OCI-LY7 (cell line): ENCODE results near the gene MYCBPAP. TPM values are rescaled to one million over a fixed set of nuclear protein-coding genes. Genes with fewer than 3 reads are reported as not detected.

Experiments used
- BruUV-seq: library from RNA; stranded (reverse); fragments of 400-500 nt; replicated peaks from 2 replicates; lab custom pipeline; 2021; lab: Mats Ljungman, UMichigan
- CTCF ChIA-PET: fragments of 300-600 bp; sonication (Branson Sonifier 250); formaldehyde crosslinking; loops from one replicate; lab custom pipeline; 2022; ENCODE audit warnings: antibody characterized with exemption; ENCODE audit not compliant: unreplicated experiment; lab: Charles Lee
- POLR2A ChIA-PET: fragments of 300-600 bp; sonication (Branson Sonifier 250); formaldehyde crosslinking; loops from one replicate; lab custom pipeline; 2022; ENCODE audit warnings: antibody characterized with exemption; lab: Charles Lee
- DNase-seq: peaks from one replicate; pipeline ENCODE4 v3.0.0-alpha.2; 2015; ENCODE audit warnings: low spot score
- H2AFZ ChIP-seq: fragments of 200-600 bp; sonication (generic), shearing (Covaris generic); 2 replicates; pipeline ENCODE4 v1.6.1; 2014; ENCODE audit warnings: mild to moderate bottlenecking, antibody characterized with exemption, low read length, moderate library complexity
- H3K27ac ChIP-seq: fragments of 200-600 bp; sonication (generic); 2 replicates; pipeline ENCODE4 v1.5.1; 2014; ENCODE audit warnings: mixed run types, low read depth, mild to moderate bottlenecking, moderate library complexity, low read length, inconsistent platforms; ENCODE audit not compliant: poor library complexity, severe bottlenecking
- H3K36me3 ChIP-seq: fragments of 200-600 bp; sonication (generic); 2 replicates; pipeline ENCODE4 v1.6.1; 2014; ENCODE audit warnings: mild to moderate bottlenecking, antibody characterized with exemption, low read length, moderate library complexity, mixed read lengths; ENCODE audit not compliant: insufficient read depth
- H3K4me1 ChIP-seq: fragments of 200-600 bp; sonication (generic); 2 replicates; pipeline ENCODE4 v1.5.1; 2014; ENCODE audit warnings: mild to moderate bottlenecking, low read length; ENCODE audit not compliant: insufficient read depth, poor library complexity, severe bottlenecking
- H3K4me2 ChIP-seq: fragments of 200-600 bp; sonication (generic); 2 replicates; pipeline ENCODE4 v1.6.1; 2014; ENCODE audit warnings: mild to moderate bottlenecking, low read length
- H3K4me3 ChIP-seq: fragments of 200-600 bp; sonication (generic); 2 replicates; pipeline ENCODE4 v1.5.1; 2014; ENCODE audit warnings: mild to moderate bottlenecking, low read depth, low read length; ENCODE audit not compliant: poor library complexity, severe bottlenecking
- H3K79me2 ChIP-seq: fragments of 200-600 bp; sonication (generic); 2 replicates; pipeline ENCODE4 v1.6.1; 2016; ENCODE audit warnings: low read depth, mild to moderate bottlenecking, low read length, moderate library complexity, mixed read lengths; ENCODE audit not compliant: insufficient read depth
- H3K9me2 ChIP-seq: fragments of 200-600 bp; sonication (generic); 2 replicates; pipeline ENCODE4 v1.6.1; 2016; ENCODE audit warnings: mild to moderate bottlenecking, low read length, mixed read lengths; ENCODE audit not compliant: insufficient read depth
- H3K9me3 ChIP-seq: fragments of 200-600 bp; sonication (generic); 2 replicates; pipeline ENCODE4 v1.6.1; 2014; ENCODE audit warnings: mild to moderate bottlenecking, mixed run types, low read length, mixed read lengths
- H4K20me1 ChIP-seq: fragments of 200-600 bp; sonication (generic); 2 replicates; pipeline ENCODE4 v1.6.1; 2014; ENCODE audit warnings: mild to moderate bottlenecking, antibody characterized with exemption, low read length, moderate library complexity, mixed read lengths; ENCODE audit not compliant: insufficient read depth
- EZH2phosphoT487 ChIP-seq: fragments of 200-600 bp; sonication (generic); IDR thresholded peaks from 2 replicates; pipeline ENCODE4 v1.6.1; 2018; ENCODE audit warnings: low read depth, borderline replicate concordance, mild to moderate bottlenecking, mixed run types, antibody characterized with exemption, low read length, moderate library complexity, mixed read lengths
- intact Hi-C: fragments of 100-400 bp; cut with micrococcal nuclease; formaldehyde crosslinking; loops from one replicate; pipeline ENCODE4 v1.10.0; 2022; ENCODE audit not compliant: unreplicated experiment
- total RNA-seq, 2 experiments: library from RNA; depleted of rRNA in 1 of 2; stranded (reverse); fragments of >200 nt in 1 of 2; shearing (Covaris generic) in 1 of 2; gene quantifications; 2 replicates each; pipeline ENCODE4 v1.2.3, GENCODE V29; 2014 to 2022
- TF ChIP-seq, protein P1 (sequence below): fragments of 200-600 bp; sonication (generic); conservative IDR thresholded peaks from 2 replicates; pipeline ENCODE4 v1.5.1; 2014; ENCODE audit warnings: mild to moderate bottlenecking, antibody characterized with exemption, low read length, moderate library complexity, mixed read lengths

MYCBPAP gene
- total RNA-seq, 2 experiments from 2014 or later: 5.0 to 6.8 TPM

DNA sequence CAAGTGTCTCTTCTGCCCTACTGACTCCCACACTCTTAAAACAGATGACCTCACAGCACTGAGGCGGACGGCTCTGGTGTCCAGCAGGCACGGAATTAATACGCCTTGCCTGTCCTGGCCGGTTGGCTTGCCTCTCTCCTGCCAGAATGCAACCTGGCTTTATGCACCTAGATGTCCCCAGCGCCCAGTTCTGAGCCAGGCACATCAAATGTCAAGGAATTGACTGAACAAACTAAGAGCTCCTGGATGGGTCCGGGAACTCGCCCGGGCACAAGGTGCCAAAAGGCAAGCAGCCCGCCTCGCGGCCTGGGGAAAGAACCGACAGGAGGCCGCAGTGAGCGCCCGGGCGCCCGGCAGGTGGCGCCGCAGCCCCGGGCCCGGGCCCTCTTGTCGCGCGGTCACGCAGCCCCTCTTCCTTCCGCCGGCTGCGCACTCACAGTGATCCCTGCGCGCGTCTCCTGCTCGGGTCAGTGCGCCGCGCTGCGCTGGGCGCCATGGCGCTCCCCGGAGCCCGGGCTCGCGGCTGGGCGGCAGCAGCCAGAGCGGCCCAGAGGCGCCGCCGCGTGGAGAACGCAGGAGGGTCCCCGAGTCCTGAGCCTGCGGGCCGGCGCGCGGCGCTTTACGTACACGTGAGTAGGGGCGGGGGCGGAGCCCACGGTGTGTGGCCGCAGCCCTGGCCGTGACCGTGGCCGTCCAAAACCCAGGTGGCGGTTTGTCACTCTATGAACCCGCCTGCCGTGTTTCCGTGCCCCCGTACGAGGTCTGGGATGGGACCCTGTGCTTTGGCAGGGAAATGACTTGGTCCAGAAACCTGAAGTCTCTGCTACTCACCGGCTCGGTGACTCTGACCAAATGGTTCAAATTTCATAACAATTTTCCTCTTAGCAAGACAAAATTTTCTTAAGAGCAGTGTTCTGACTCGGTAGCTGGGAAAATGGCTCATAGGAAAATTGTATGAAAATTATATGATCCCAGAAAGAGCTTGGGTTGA is 29.6 kb upstream of the MYCBPAP start, which contains the start of gene RSAD1:
RSAD1 (plus strand) TSS at position 470 of the 991 bp plus-strand sequence; CDS start at position 495, 25 bp downstream.
- peak within 1 kb of the TSS; percentile 99 for H2AFZ ChIP-seq
- H3K9me2 ChIP-seq: no peaks in the 10 kb centered on the region
- peak within 1 kb of the TSS; percentile 93 for H3K4me3 ChIP-seq
- peak; percentile 96 for DNase-seq
- H3K4me2 ChIP-seq: peak within 1 kb of the TSS; percentile 100
- no TSS peak for BruUV-seq
- H3K27ac ChIP-seq: peak within 1 kb of the TSS; percentile 70
- ChIA-PET CTCF (interaction anchor here (0.6 to 1.6 kb wide), 3 partner anchors 11 to 106 kb away, joined by 3 to 9 read pairs (median 7); partner anchors contain the start of gene LRRC59), POLR2A (interaction anchor here (0.6 to 1.4 kb wide), 5 partner anchors 52 to 142 kb away, joined by 3 to 6 read pairs (median 3); no protein-coding TSS in a partner anchor)
- peaks cover 18% of the 10 kb centered on the region; the same call in 1 of the 2 replicates for H3K36me3 ChIP-seq
- no peaks in the 10 kb centered on the region for H4K20me1 ChIP-seq
- H3K79me2 ChIP-seq: peaks cover 3% of the 10 kb centered on the region; the same call in 1 of the 2 replicates
- peaks cover 16% of the 10 kb centered on the region for H3K4me1 ChIP-seq
- TF ChIP-seq, protein P1, sequence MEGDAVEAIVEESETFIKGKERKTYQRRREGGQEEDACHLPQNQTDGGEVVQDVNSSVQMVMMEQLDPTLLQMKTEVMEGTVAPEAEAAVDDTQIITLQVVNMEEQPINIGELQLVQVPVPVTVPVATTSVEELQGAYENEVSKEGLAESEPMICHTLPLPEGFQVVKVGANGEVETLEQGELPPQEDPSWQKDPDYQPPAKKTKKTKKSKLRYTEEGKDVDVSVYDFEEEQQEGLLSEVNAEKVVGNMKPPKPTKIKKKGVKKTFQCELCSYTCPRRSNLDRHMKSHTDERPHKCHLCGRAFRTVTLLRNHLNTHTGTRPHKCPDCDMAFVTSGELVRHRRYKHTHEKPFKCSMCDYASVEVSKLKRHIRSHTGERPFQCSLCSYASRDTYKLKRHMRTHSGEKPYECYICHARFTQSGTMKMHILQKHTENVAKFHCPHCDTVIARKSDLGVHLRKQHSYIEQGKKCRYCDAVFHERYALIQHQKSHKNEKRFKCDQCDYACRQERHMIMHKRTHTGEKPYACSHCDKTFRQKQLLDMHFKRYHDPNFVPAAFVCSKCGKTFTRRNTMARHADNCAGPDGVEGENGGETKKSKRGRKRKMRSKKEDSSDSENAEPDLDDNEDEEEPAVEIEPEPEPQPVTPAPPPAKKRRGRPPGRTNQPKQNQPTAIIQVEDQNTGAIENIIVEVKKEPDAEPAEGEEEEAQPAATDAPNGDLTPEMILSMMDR: peak; percentile 87
- TF ChIP-seq EZH2phosphoT487: no peak
- intact Hi-C loops: loop anchor here (1.0 to 5.0 kb wide), 5 partner anchors 52 to 131 kb away; partner anchors contain the start of genes ACSF2, LRRC59 and XYLT2
- no peaks in the 10 kb centered on the region for H3K9me3 ChIP-seq

DNA sequence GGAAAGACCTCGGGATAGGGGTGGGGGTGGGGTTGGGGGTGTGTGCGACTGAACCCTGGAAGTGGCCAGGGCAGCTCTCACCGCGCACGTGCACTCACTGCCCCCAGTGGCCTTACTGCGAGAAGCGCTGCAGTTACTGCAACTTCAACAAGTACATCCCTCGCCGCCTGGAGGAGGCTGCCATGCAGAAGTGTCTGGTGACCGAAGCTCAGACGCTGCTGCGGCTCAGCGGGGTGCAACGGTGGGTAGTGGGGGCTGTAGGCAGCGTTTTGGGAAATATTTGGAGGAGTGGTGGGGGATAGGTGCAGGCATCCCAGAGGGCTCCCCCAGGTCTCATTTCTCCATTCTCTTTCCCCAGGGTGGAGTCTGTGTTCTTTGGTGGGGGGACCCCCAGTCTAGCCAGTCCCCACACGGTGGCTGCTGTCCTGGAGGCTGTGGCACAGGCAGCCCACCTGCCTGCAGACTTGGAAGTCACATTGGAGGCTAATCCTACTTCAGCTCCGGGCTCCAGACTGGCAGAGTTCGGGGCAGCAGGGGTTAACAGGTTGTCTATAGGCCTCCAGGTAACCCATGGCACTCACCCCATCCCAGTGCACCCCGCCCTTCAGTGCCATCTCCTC is 28.6 kb upstream of the MYCBPAP start:
- Histone ChIP-seq H3K4me3 (peak overlapping the region; percentile 93), H3K9me2 (no peaks in the 10 kb centered on the region), H2AFZ (peak overlapping the region; percentile 99; the same call in 1 of the 2 replicates), H3K79me2 (peaks cover 3% of the 10 kb centered on the region; the same call in 1 of the 2 replicates), H4K20me1 (no peaks in the 10 kb centered on the region), H3K27ac (peak overlapping the region; percentile 70), H3K4me2 (peak overlapping the region; percentile 100), H3K9me3 (no peaks in the 10 kb centered on the region), H3K4me1 (peaks cover 16% of the 10 kb centered on the region), H3K36me3 (peaks cover 27% of the 10 kb centered on the region)
- peak; percentile 85 for DNase-seq
- ChIA-PET POLR2A (interaction anchor here (0.6 to 1.4 kb wide), 4 partner anchors 53 to 141 kb away, joined by 3 to 6 read pairs (median 4); no protein-coding TSS in a partner anchor), CTCF (interaction anchor here (1.6 kb wide), 1 partner anchor 82 kb away, joined by 7 read pairs; the partner anchor contains the start of gene LRRC59)
- BruUV-seq: no TSS peak
- no peak for TF ChIP-seq EZH2phosphoT487
- TF ChIP-seq, protein P1: peak; percentile 69
- intact Hi-C loops: loop anchor here (1.0 to 10.0 kb wide), 6 partner anchors 53 to 225 kb away; partner anchors contain the start of genes ACSF2, ANKRD40, LRRC59 and XYLT2
